ENCODE data around the gene CHCHD3. TPM values are rescaled to one million over a fixed set of nuclear protein-coding genes. Genes with fewer than 3 reads are reported as not detected.

The CHCHD3 gene
- total and polyA plus RNA-seq, 2 donors from 2014 or later, result 53.9 to 77.3 TPM

DNA sequence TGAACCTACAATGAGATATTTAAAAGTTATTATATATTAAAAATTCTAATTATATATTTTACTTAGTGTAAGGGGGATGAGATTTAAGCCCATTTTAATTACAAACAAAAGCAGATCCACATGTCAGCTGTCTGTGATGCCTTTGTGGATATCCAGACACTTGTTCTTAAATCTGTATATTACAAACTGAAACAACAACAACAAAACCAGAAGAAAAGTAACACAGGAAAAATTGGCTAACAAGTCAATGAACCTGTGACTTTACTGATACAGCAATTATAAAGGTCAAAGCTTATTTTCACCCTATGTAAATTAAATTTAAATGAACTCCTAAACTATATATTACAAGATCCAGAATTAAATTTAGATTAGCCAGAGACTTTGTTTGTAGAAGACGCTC is 222.7 kb downstream of the CHCHD3 start:
- Histone ChIP-seq H3K4me1 (ENCODE audit: control insufficient read depth in 2 of 3, insufficient read depth in 2 of 3, low read depth in 1 of 3, low read length in 3 of 3) (no peaks in the 10 kb centered on the region), H3K36me3 (ENCODE audit: control insufficient read depth in 2 of 3, insufficient read depth in 3 of 3, low read length in 3 of 3) (no peaks in the 10 kb centered on the region), H3K9ac (ENCODE audit: low read length in 3 of 3) (no peak overlapping the region), H3K27me3 (ENCODE audit: control insufficient read depth, insufficient read depth, low read length) (no peaks in the 10 kb centered on the region), H3K9me3 (ENCODE audit: control insufficient read depth in 2 of 3, insufficient read depth in 1 of 3, low read length in 3 of 3) (no peaks in the 10 kb centered on the region), H3K27ac (ENCODE audit: low read depth in 2 of 2, low read length in 2 of 2) (no peak overlapping the region), H3K4me3 (ENCODE audit: low read length in 3 of 3) (no peak overlapping the region)
- intact Hi-C loops (cut with DNase I), result no loop called here
- FAIRE-seq (no peak), DNase-seq (no peak)
- TF ChIP-seq, protein P1, sequence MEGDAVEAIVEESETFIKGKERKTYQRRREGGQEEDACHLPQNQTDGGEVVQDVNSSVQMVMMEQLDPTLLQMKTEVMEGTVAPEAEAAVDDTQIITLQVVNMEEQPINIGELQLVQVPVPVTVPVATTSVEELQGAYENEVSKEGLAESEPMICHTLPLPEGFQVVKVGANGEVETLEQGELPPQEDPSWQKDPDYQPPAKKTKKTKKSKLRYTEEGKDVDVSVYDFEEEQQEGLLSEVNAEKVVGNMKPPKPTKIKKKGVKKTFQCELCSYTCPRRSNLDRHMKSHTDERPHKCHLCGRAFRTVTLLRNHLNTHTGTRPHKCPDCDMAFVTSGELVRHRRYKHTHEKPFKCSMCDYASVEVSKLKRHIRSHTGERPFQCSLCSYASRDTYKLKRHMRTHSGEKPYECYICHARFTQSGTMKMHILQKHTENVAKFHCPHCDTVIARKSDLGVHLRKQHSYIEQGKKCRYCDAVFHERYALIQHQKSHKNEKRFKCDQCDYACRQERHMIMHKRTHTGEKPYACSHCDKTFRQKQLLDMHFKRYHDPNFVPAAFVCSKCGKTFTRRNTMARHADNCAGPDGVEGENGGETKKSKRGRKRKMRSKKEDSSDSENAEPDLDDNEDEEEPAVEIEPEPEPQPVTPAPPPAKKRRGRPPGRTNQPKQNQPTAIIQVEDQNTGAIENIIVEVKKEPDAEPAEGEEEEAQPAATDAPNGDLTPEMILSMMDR (IDR thresholded peaks at IDR 0.05; ENCODE audit: borderline replicate concordance, extremely low read depth, insufficient read depth), result no peak

DNA sequence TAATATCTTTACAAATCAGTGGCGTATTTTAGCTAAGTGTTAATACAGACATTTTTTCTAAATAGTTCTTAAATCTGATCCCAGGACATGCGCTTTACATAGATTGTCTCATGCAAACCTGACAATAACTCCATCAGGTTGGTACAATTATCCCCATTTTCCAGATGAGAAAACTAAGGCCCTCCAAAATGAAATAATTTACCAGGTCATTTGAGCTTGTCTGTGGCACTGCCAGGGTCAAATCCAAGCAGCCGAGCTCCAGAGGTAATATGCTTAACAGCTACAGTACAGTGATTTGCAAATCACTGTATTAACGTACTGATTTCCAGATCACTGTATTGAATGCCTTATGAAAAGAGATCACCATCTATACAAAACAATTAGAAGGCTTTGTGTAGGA is 223.1 kb downstream of the CHCHD3 start:
- Histone ChIP-seq H3K27me3 (ENCODE audit: control insufficient read depth, insufficient read depth, low read length) (no peaks in the 10 kb centered on the region), H3K27ac (ENCODE audit: low read depth in 2 of 2, low read length in 2 of 2) (no peak overlapping the region), H3K4me1 (ENCODE audit: control insufficient read depth in 2 of 3, insufficient read depth in 2 of 3, low read depth in 1 of 3, low read length in 3 of 3) (no peaks in the 10 kb centered on the region), H3K9ac (ENCODE audit: low read length in 3 of 3) (no peak overlapping the region), H3K9me3 (ENCODE audit: control insufficient read depth in 2 of 3, insufficient read depth in 1 of 3, low read length in 3 of 3) (no peaks in the 10 kb centered on the region), H3K36me3 (ENCODE audit: control insufficient read depth in 2 of 3, insufficient read depth in 3 of 3, low read length in 3 of 3) (no peaks in the 10 kb centered on the region), H3K4me3 (ENCODE audit: low read length in 3 of 3) (no peak overlapping the region)
- TF ChIP-seq, protein P1 (IDR thresholded peaks at IDR 0.05; ENCODE audit: borderline replicate concordance, extremely low read depth, insufficient read depth), result no peak
- intact Hi-C loops (cut with DNase I), result no loop called here
- no peak for FAIRE-seq
- no peak for DNase-seq

DNA sequence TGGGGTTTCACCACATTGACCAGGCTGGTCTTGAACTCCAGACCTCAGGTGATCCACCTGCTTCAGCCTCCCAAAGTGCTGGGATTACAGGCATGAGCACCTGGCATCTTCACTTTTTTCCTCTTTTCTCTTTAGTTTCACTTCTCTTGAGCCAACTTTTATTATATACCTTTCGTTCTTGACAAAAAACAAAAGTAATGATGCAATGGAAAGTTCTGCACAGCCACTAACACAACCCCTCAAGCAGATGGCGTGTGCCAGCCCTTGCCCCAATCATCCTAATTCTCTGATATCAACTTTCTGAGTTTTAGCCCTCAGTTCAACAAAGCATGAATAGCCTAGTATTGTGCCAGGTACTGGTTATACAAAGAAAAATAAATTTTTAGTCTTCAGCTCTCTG is 223.6 kb downstream of the CHCHD3 start:
- FAIRE-seq, result no peak
- intact Hi-C loops (cut with DNase I), result no loop called here

More for the DNA sequence above, 223.6 kb downstream of the CHCHD3 start:
- DNase-seq, result no peak
- Histone ChIP-seq H3K27me3 (ENCODE audit: control insufficient read depth, insufficient read depth, low read length) (no peaks in the 10 kb centered on the region), H3K36me3 (ENCODE audit: control insufficient read depth in 2 of 3, insufficient read depth in 3 of 3, low read length in 3 of 3) (no peaks in the 10 kb centered on the region), H3K9me3 (ENCODE audit: control insufficient read depth in 2 of 3, insufficient read depth in 1 of 3, low read length in 3 of 3) (no peaks in the 10 kb centered on the region), H3K4me3 (ENCODE audit: low read length in 3 of 3) (no peak overlapping the region), H3K27ac (ENCODE audit: low read depth in 2 of 2, low read length in 2 of 2) (no peak overlapping the region), H3K4me1 (ENCODE audit: control insufficient read depth in 2 of 3, insufficient read depth in 2 of 3, low read depth in 1 of 3, low read length in 3 of 3) (no peaks in the 10 kb centered on the region), H3K9ac (ENCODE audit: low read length in 3 of 3) (no peak overlapping the region)
- TF ChIP-seq, protein P1 (IDR thresholded peaks at IDR 0.05; ENCODE audit: borderline replicate concordance, extremely low read depth, insufficient read depth), result no peak

Measured in kidney (tissue), 14 donors.